Measurements from ENCODE around the gene ROS1.
A peak's percentile ranks its signal among the peaks of the same experiment; 100 is the strongest.

The ROS1 gene

DNA sequence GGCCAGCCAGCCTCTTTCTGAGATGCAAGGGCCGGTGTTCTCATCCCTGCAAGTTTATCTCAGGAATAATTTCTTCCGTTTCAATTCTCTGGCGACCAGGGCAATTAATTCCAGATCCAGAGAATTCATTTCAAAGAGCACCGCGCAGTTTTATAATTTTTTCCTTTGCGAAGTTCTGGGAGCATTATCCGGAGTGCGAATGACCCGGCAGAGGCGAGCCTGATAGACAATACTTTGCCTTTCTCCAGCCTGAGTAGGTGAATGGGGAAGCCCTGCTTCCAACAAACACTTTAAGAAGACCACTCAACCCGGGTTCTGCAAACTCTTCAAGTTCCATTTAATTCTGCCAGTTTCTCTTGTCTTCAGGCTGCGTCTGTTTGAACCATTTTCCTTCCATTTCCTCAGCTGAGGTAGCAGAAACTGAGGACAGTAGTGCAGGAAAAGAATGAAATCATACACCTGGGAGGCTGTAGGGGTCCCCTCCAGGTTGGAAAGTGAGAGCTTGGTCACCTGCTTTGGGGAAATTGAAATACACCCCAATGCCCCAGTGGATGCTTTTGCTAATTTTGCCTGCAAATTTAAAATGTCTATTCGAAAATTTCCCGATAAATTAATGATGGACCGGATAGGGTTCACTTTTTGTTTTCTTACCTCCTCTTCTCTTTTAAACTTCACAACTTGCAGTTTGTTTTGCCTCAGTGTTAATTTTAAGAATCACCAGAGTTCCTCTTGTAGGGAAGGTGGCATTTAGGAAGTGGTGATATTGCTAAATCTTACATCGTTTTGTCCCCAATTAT is 159.3 kb downstream of the ROS1 start:
- Histone ChIP-seq H4K12ac (ENCODE audit: low read depth, low read length) (no peak overlapping the region), H3K14ac (ENCODE audit: low read length) (no peak overlapping the region), H3K27ac (ENCODE audit: low read depth, low read length) (no peak overlapping the region), H4K91ac (ENCODE audit: low read depth, low read length) (no peak overlapping the region), H2BK5ac (ENCODE audit: low read depth, low read length, poor library complexity) (no peak overlapping the region), H3K4me2 (ENCODE audit: low read length) (no peak overlapping the region), H3K9me3 (ENCODE audit: insufficient read depth, low read depth, low read length) (peaks cover 8% of the 10 kb centered on the region), H3K23ac (ENCODE audit: low read length) (no peak overlapping the region), H3K79me2 (ENCODE audit: control insufficient read depth, insufficient read depth, low read length, poor library complexity) (no peaks in the 10 kb centered on the region), H2BK120ac (ENCODE audit: insufficient read depth, low read length, poor library complexity) (no peak overlapping the region), H3K18ac (ENCODE audit: low read length) (no peak overlapping the region), H3K27me3 (ENCODE audit: insufficient read depth, low read length) (peaks cover 73% of the 10 kb centered on the region), H2AFZ (ENCODE audit: insufficient read depth, low read length, poor library complexity) (no peak overlapping the region), H2BK12ac (ENCODE audit: low read length) (no peak overlapping the region), H3K4me3 (ENCODE audit: low read depth, low read length) (no peak overlapping the region), H2AK5ac (ENCODE audit: low read length) (no peak overlapping the region), H3K79me1 (ENCODE audit: low read length) (no peaks in the 10 kb centered on the region), H3K9ac (ENCODE audit: low read length) (no peak overlapping the region), H3K36me3 (ENCODE audit: control insufficient read depth in 1 of 2, insufficient read depth in 2 of 2, low read length in 2 of 2) (no peaks in the 10 kb centered on the region), H4K8ac (ENCODE audit: low read depth, low read length) (no peak overlapping the region), H3K4me1 (ENCODE audit: control insufficient read depth in 1 of 2, insufficient read depth in 2 of 2, low read length in 2 of 2) (peaks cover 15 to 18% of the 10 kb centered on the region in 2 experiments), H3K4ac (ENCODE audit: low read depth, low read length) (no peak overlapping the region)
- WGBS (ENCODE audit: extremely low coverage, insufficient coverage, insufficient read length): no CpG with 5 or more reads among the region's 16 CpGs
- no peak for DNase-seq

DNA sequence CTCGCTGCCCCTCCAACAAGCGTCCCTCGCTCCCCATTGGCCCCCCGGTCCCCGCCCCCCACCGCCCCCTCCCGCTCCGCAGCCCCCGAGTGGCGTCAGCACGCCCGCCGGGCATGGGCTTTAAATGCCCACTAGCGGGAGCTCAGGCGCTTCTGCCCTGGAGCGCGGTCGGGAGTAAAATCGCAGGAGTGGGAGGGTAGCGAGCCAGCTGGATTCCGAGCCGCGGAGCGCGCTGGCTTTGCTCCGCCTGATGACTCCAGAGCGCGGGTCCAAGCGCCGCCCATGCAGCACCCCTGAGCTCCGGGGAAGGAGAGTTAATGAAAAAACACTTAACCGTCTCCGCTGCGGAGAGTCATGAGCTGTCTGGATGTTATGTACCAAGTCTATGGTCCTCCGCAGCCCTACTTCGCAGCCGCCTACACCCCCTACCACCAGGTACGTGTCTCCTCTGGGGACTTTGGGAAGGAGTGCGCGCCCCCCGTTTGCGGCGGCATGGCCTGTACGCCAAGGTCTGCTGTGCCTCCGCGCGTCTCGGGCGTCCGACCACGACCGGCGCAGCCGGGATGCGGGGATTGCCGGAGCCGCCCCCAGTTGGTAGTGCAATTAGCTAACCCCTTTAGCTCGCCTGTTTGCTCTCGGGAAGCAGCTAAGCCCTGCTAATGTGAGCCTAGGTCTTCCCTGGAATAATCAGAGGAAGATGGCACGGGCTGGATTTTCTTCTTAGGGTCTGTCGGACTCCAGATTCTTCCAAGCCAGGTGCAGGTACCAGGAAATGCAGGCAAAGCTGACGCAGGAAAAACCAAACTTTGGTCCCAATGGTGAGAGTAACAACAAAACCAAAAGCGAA is 160.1 kb downstream of the ROS1 start, which contains the start of gene VGLL2:
VGLL2 (plus strand) TSS at position 149 of the 847 bp plus-strand sequence; CDS start at position 355, 206 bp downstream.
- H3K14ac ChIP-seq (ENCODE audit: low read length): no peak within 1 kb of the TSS
- no peak within 1 kb of the TSS for H2BK120ac ChIP-seq (ENCODE audit: insufficient read depth, low read length, poor library complexity)
- peak within 1 kb of the TSS; percentile 75 for H3K4me2 ChIP-seq (ENCODE audit: low read length)
- peak within 1 kb of the TSS; percentile 45 for H2AFZ ChIP-seq (ENCODE audit: insufficient read depth, low read length, poor library complexity)
- H2BK12ac ChIP-seq (ENCODE audit: low read length): no peak within 1 kb of the TSS
- H2BK5ac ChIP-seq (ENCODE audit: low read depth, low read length, poor library complexity): no peak within 1 kb of the TSS
- no peak within 1 kb of the TSS for H4K8ac ChIP-seq (ENCODE audit: low read depth, low read length)
- H3K4ac ChIP-seq (ENCODE audit: low read depth, low read length): no peak within 1 kb of the TSS
- no peak within 1 kb of the TSS for H4K12ac ChIP-seq (ENCODE audit: low read depth, low read length)
- WGBS (ENCODE audit: extremely low coverage, insufficient coverage, insufficient read length): no CpG with 5 or more reads among the region's 63 CpGs
- peaks cover 68% of the 10 kb centered on the region for H3K27me3 ChIP-seq (ENCODE audit: insufficient read depth, low read length)
- H3K9me3 ChIP-seq (ENCODE audit: insufficient read depth, low read depth, low read length): peaks cover 7% of the 10 kb centered on the region
- H3K4me3 ChIP-seq (ENCODE audit: low read depth, low read length): peak within 1 kb of the TSS; percentile 19
- no peak within 1 kb of the TSS for H3K9ac ChIP-seq (ENCODE audit: low read length)
- no peak within 1 kb of the TSS for H3K18ac ChIP-seq (ENCODE audit: low read length)
- H3K4me1 ChIP-seq (ENCODE audit: control insufficient read depth in 1 of 2, insufficient read depth in 2 of 2, low read length in 2 of 2): peaks cover 15% of the 10 kb centered on the region in 2 experiments
- no peak within 1 kb of the TSS for H3K23ac ChIP-seq (ENCODE audit: low read length)
- no peaks in the 10 kb centered on the region for H3K79me2 ChIP-seq (ENCODE audit: control insufficient read depth, insufficient read depth, low read length, poor library complexity)
- no peak within 1 kb of the TSS for H2AK5ac ChIP-seq (ENCODE audit: low read length)
- DNase-seq: peak; percentile 33 to 55
- H4K91ac ChIP-seq (ENCODE audit: low read depth, low read length): no peak within 1 kb of the TSS
- H3K79me1 ChIP-seq (ENCODE audit: low read length): no peaks in the 10 kb centered on the region
- no peak within 1 kb of the TSS for H3K27ac ChIP-seq (ENCODE audit: low read depth, low read length)
- no peaks in the 10 kb centered on the region for H3K36me3 ChIP-seq (ENCODE audit: control insufficient read depth in 1 of 2, insufficient read depth in 2 of 2, low read length in 2 of 2)

DNA sequence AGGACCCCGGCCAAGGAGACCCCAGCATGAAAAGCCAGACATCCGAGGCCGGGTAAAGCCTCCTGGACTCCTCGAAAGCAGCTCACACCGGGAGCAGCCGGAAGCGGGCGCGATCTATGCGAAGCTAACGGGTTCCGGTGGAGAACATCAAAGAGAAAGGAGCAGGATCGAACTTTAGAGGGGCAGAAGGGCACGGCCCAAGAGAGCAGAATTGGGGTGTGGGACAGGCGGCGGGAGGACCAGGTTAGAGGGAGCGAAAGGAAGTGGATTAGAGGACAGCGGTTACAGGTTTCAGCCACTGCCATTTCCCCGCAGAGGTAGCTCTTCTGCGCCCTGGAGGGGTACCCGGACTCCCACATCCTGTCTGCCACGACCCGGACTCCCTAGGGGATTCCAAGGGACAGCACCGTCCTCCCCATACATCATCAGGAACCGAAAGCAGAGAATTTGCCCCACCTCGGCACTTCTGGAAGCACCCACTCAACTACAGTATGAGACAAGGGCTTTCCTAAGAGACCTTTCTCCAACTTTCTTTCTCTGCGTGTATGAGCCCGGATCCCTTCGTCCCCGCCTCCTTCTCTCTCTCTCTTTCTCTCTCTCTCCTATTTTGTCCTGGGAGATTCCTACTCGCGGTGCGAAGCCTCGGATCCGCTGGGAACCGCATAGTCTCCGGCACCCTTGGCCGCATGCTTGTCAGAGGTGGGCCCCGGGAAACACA is 160.9 kb downstream of the ROS1 start:
- no peak overlapping the region for H4K91ac ChIP-seq (ENCODE audit: low read depth, low read length)

GRCh38 chr6:117264369-117264691 is 161.4 kb downstream of the ROS1 start:
- H4K12ac ChIP-seq (ENCODE audit: low read depth, low read length): no peak overlapping the region
- H3K4ac ChIP-seq (ENCODE audit: low read depth, low read length): no peak overlapping the region
- DNase-seq: no peak
- H3K4me1 ChIP-seq (ENCODE audit: control insufficient read depth in 1 of 2, insufficient read depth in 2 of 2, low read length in 2 of 2): peaks cover 8 to 9% of the 10 kb centered on the region in 2 experiments
- H4K8ac ChIP-seq (ENCODE audit: low read depth, low read length): no peak overlapping the region
- H2BK12ac ChIP-seq (ENCODE audit: low read length): no peak overlapping the region
- H3K27ac ChIP-seq (ENCODE audit: low read depth, low read length): no peak overlapping the region
- H3K4me3 ChIP-seq (ENCODE audit: low read depth, low read length): no peak overlapping the region
- no peak overlapping the region for H3K9ac ChIP-seq (ENCODE audit: low read length)
- no peak overlapping the region for H3K18ac ChIP-seq (ENCODE audit: low read length)
- WGBS (ENCODE audit: extremely low coverage, insufficient coverage, insufficient read length): no CpG with 5 or more reads among the region's 8 CpGs
- no peak overlapping the region for H2AK5ac ChIP-seq (ENCODE audit: low read length)
- no peak overlapping the region for H2AFZ ChIP-seq (ENCODE audit: insufficient read depth, low read length, poor library complexity)
- H3K27me3 ChIP-seq (ENCODE audit: insufficient read depth, low read length): peaks cover 59% of the 10 kb centered on the region
- peak overlapping the region; percentile 75 for H3K4me2 ChIP-seq (ENCODE audit: low read length)
- no peaks in the 10 kb centered on the region for H3K36me3 ChIP-seq (ENCODE audit: control insufficient read depth in 1 of 2, insufficient read depth in 2 of 2, low read length in 2 of 2)
- no peaks in the 10 kb centered on the region for H3K79me2 ChIP-seq (ENCODE audit: control insufficient read depth, insufficient read depth, low read length, poor library complexity)
- H2BK120ac ChIP-seq (ENCODE audit: insufficient read depth, low read length, poor library complexity): no peak overlapping the region
- H3K23ac ChIP-seq (ENCODE audit: low read length): no peak overlapping the region
- H3K79me1 ChIP-seq (ENCODE audit: low read length): no peaks in the 10 kb centered on the region
- H3K9me3 ChIP-seq (ENCODE audit: insufficient read depth, low read depth, low read length): peaks cover 5% of the 10 kb centered on the region
- H2BK5ac ChIP-seq (ENCODE audit: low read depth, low read length, poor library complexity): no peak overlapping the region
- H3K14ac ChIP-seq (ENCODE audit: low read length): no peak overlapping the region
- H4K91ac ChIP-seq (ENCODE audit: low read depth, low read length): no peak overlapping the region

More for the DNA sequence above, 160.9 kb downstream of the ROS1 start:
- H3K9me3 ChIP-seq (ENCODE audit: insufficient read depth, low read depth, low read length): peaks cover 5% of the 10 kb centered on the region
- H3K4me1 ChIP-seq (ENCODE audit: control insufficient read depth in 1 of 2, insufficient read depth in 2 of 2, low read length in 2 of 2): peaks cover 8 to 9% of the 10 kb centered on the region in 2 experiments
- H2AFZ ChIP-seq (ENCODE audit: insufficient read depth, low read length, poor library complexity): peak overlapping the region; percentile 45
- H3K23ac ChIP-seq (ENCODE audit: low read length): no peak overlapping the region
- peak overlapping the region; percentile 75 for H3K4me2 ChIP-seq (ENCODE audit: low read length)
- no peak overlapping the region for H3K4me3 ChIP-seq (ENCODE audit: low read depth, low read length)
- WGBS (ENCODE audit: extremely low coverage, insufficient coverage, insufficient read length): no CpG with 5 or more reads among the region's 39 CpGs
- H4K12ac ChIP-seq (ENCODE audit: low read depth, low read length): no peak overlapping the region
- H3K79me1 ChIP-seq (ENCODE audit: low read length): no peaks in the 10 kb centered on the region
- H2BK5ac ChIP-seq (ENCODE audit: low read depth, low read length, poor library complexity): no peak overlapping the region
- no peak overlapping the region for H2BK12ac ChIP-seq (ENCODE audit: low read length)
- DNase-seq: peak; percentile 11 to 43
- no peaks in the 10 kb centered on the region for H3K79me2 ChIP-seq (ENCODE audit: control insufficient read depth, insufficient read depth, low read length, poor library complexity)
- no peaks in the 10 kb centered on the region for H3K36me3 ChIP-seq (ENCODE audit: control insufficient read depth in 1 of 2, insufficient read depth in 2 of 2, low read length in 2 of 2)
- no peak overlapping the region for H4K8ac ChIP-seq (ENCODE audit: low read depth, low read length)
- H3K18ac ChIP-seq (ENCODE audit: low read length): no peak overlapping the region
- H3K27me3 ChIP-seq (ENCODE audit: insufficient read depth, low read length): peaks cover 60% of the 10 kb centered on the region
- H2BK120ac ChIP-seq (ENCODE audit: insufficient read depth, low read length, poor library complexity): no peak overlapping the region
- H2AK5ac ChIP-seq (ENCODE audit: low read length): no peak overlapping the region
- H3K9ac ChIP-seq (ENCODE audit: low read length): no peak overlapping the region
- H3K14ac ChIP-seq (ENCODE audit: low read length): no peak overlapping the region
- H3K27ac ChIP-seq (ENCODE audit: low read depth, low read length): no peak overlapping the region
- no peak overlapping the region for H3K4ac ChIP-seq (ENCODE audit: low read depth, low read length)

All from trophoblast cell (in vitro differentiated cells and primary cell).